ENCODE measurements around the gene DQX1. TPM values are rescaled to one million over a fixed set of nuclear protein-coding genes. Genes with fewer than 3 reads are reported as not detected.

The DQX1 gene
- total and polyA plus RNA-seq, 4 donors = 0.05 to 1.0 (median 0.08) TPM; not detected in 1

DNA sequence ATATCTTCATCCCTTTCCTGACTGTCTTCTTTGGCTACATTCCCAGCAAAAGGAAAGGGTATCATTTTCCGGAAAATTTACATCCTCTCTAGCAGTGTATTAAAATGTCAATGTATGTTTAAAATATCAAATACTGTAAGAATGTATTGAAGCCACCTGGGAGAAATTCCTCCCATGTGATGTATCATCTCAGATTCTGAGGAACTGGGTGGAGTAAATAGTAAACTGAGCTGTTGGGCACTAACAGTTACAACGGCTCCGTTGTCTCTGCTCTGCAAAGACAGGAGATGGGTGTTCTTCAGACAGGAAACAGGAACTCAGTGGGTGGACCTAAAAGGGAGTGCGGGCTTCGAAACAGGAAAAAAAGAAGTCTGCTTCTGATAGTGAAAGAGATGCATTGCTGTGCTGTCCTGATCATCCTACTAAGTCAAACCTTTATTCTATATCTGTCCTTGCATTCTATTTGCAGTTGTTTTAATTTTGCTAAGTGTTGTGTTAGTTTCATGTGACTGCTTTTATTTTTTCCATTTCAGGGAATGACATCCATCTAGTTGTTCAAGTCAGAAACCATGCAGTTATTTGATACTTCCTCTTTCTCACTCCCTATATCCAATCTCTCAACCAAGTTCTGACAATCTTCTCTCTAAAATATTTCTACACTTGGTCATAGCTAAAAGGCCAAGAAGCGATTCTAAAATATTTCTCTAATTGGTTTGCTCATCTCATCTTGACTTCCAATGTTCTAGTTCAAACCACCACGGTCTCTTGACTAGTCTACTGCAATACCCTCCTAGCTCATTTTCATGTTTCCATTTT lies 47.9 kb upstream of the DQX1 start:
- WGBS = 56% methylated on average over 7 of the region's 7 CpGs
- DNase-seq (ENCODE audit: low spot score) = no peak
- TF ChIP-seq, protein P1, sequence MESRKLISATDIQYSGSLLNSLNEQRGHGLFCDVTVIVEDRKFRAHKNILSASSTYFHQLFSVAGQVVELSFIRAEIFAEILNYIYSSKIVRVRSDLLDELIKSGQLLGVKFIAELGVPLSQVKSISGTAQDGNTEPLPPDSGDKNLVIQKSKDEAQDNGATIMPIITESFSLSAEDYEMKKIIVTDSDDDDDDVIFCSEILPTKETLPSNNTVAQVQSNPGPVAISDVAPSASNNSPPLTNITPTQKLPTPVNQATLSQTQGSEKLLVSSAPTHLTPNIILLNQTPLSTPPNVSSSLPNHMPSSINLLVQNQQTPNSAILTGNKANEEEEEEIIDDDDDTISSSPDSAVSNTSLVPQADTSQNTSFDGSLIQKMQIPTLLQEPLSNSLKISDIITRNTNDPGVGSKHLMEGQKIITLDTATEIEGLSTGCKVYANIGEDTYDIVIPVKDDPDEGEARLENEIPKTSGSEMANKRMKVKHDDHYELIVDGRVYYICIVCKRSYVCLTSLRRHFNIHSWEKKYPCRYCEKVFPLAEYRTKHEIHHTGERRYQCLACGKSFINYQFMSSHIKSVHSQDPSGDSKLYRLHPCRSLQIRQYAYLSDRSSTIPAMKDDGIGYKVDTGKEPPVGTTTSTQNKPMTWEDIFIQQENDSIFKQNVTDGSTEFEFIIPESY (IDR thresholded peaks at IDR 0.05) = no peak
- TF ChIP-seq SP1 (IDR thresholded peaks at IDR 0.05) = no peak
- TF ChIP-seq JUND (IDR thresholded peaks at IDR 0.05) = no peak
- no peak for TF ChIP-seq YY1 (IDR thresholded peaks at IDR 0.05)
- TF ChIP-seq FOXA1 (IDR thresholded peaks at IDR 0.05) = no peak
- TF ChIP-seq, protein P2, sequence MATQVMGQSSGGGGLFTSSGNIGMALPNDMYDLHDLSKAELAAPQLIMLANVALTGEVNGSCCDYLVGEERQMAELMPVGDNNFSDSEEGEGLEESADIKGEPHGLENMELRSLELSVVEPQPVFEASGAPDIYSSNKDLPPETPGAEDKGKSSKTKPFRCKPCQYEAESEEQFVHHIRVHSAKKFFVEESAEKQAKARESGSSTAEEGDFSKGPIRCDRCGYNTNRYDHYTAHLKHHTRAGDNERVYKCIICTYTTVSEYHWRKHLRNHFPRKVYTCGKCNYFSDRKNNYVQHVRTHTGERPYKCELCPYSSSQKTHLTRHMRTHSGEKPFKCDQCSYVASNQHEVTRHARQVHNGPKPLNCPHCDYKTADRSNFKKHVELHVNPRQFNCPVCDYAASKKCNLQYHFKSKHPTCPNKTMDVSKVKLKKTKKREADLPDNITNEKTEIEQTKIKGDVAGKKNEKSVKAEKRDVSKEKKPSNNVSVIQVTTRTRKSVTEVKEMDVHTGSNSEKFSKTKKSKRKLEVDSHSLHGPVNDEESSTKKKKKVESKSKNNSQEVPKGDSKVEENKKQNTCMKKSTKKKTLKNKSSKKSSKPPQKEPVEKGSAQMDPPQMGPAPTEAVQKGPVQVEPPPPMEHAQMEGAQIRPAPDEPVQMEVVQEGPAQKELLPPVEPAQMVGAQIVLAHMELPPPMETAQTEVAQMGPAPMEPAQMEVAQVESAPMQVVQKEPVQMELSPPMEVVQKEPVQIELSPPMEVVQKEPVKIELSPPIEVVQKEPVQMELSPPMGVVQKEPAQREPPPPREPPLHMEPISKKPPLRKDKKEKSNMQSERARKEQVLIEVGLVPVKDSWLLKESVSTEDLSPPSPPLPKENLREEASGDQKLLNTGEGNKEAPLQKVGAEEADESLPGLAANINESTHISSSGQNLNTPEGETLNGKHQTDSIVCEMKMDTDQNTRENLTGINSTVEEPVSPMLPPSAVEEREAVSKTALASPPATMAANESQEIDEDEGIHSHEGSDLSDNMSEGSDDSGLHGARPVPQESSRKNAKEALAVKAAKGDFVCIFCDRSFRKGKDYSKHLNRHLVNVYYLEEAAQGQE (IDR thresholded peaks at IDR 0.05) = no peak
- TF ChIP-seq, protein P3, sequence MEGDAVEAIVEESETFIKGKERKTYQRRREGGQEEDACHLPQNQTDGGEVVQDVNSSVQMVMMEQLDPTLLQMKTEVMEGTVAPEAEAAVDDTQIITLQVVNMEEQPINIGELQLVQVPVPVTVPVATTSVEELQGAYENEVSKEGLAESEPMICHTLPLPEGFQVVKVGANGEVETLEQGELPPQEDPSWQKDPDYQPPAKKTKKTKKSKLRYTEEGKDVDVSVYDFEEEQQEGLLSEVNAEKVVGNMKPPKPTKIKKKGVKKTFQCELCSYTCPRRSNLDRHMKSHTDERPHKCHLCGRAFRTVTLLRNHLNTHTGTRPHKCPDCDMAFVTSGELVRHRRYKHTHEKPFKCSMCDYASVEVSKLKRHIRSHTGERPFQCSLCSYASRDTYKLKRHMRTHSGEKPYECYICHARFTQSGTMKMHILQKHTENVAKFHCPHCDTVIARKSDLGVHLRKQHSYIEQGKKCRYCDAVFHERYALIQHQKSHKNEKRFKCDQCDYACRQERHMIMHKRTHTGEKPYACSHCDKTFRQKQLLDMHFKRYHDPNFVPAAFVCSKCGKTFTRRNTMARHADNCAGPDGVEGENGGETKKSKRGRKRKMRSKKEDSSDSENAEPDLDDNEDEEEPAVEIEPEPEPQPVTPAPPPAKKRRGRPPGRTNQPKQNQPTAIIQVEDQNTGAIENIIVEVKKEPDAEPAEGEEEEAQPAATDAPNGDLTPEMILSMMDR (IDR thresholded peaks at IDR 0.05; ENCODE audit: low read depth, low read length, missing input control) = no peak
- TF ChIP-seq FOXA2 (IDR thresholded peaks at IDR 0.05) = no peak
- TF ChIP-seq NR2F2 (IDR thresholded peaks at IDR 0.05) = no peak
- TF ChIP-seq, protein P4, sequence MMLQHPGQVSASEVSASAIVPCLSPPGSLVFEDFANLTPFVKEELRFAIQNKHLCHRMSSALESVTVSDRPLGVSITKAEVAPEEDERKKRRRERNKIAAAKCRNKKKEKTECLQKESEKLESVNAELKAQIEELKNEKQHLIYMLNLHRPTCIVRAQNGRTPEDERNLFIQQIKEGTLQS (IDR thresholded peaks at IDR 0.05) = no peak
- TF ChIP-seq TAF1 (conservative IDR thresholded peaks at IDR 0.05) = no peak
- TF ChIP-seq HNF4A (conservative IDR thresholded peaks at IDR 0.05) = no peak
- Histone ChIP-seq H3K27ac (ENCODE audit: low read depth in 1 of 2, low read length in 2 of 2) (no peak overlapping the region), H3K9ac (ENCODE audit: low read depth in 1 of 2, low read length in 2 of 2) (peak overlapping the region in 1 of 2 donors; percentile 22), H3K4me3 (ENCODE audit: low read depth in 1 of 3, low read length in 3 of 3) (no peak overlapping the region), H3K4me1 (ENCODE audit: control insufficient read depth in 4 of 4, insufficient read depth in 4 of 4, low read length in 3 of 4) (no peaks in the 10 kb centered on the region), H3K36me3 (ENCODE audit: control insufficient read depth in 4 of 4, insufficient read depth in 3 of 4, low read depth in 1 of 4, low read length in 3 of 4) (no peaks in the 10 kb centered on the region), H3K27me3 (ENCODE audit: control insufficient read depth in 4 of 4, insufficient read depth in 4 of 4, low read length in 3 of 4) (peaks cover 0 to 3% (median 0%) of the 10 kb centered on the region in 4 donors), H3K9me3 (ENCODE audit: control insufficient read depth in 4 of 4, low read length in 3 of 4) (no peaks in the 10 kb centered on the region)

DNA sequence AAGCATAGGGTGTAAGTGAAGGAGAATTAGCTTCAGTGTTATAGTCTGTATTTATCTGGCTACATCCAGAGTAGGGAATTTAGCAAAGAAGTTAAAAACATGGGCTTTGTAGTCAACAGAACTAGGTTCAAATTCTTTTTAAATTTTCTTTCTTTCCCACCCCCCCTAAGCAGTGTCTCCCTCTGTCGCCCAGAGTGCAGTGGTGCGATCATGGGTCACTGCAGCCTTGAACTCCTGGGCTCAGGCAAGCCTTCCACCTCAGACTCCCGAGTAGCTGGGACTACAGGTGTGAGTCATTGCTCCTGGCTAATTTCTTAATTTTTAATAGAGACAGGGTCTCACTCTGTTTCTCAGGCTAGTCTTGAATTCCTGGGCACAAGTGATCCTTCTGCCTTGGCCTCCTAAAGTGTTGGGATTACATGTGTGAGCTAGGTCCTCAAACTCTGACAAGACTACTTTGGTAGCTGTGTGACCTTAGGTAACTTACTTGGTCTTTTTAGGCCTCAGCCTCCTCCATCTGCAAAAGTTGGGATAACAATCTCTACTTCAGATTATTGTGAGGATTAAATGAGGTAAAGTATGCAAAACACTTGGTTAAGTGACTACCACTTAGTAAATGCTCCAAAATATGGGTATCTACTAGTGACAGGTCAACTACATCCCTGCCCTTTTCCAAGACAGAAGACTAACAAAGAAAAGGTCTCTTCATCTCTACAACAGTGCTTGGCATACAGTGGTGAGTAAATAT lies 46.3 kb upstream of the DQX1 start:
- DNase-seq (ENCODE audit: low spot score) = no peak
- Histone ChIP-seq H3K9me3 (ENCODE audit: control insufficient read depth in 4 of 4, low read length in 3 of 4) (no peaks in the 10 kb centered on the region), H3K27me3 (ENCODE audit: control insufficient read depth in 4 of 4, insufficient read depth in 4 of 4, low read length in 3 of 4) (peaks cover 0 to 3% (median 0%) of the 10 kb centered on the region in 4 donors), H3K4me1 (ENCODE audit: control insufficient read depth in 4 of 4, insufficient read depth in 4 of 4, low read length in 3 of 4) (no peaks in the 10 kb centered on the region), H3K36me3 (ENCODE audit: control insufficient read depth in 4 of 4, insufficient read depth in 3 of 4, low read depth in 1 of 4, low read length in 3 of 4) (no peaks in the 10 kb centered on the region), H3K4me3 (ENCODE audit: low read depth in 1 of 3, low read length in 3 of 3) (no peak overlapping the region), H3K9ac (ENCODE audit: low read depth in 1 of 2, low read length in 2 of 2) (no peak overlapping the region), H3K27ac (ENCODE audit: low read depth in 1 of 2, low read length in 2 of 2) (no peak overlapping the region)
- 81% methylated on average over 3 of the region's 3 CpGs for WGBS
- TF ChIP-seq TAF1 (conservative IDR thresholded peaks at IDR 0.05) (no peak), YY1 (IDR thresholded peaks at IDR 0.05) (no peak), FOXA1 (IDR thresholded peaks at IDR 0.05) (no peak), HNF4A (conservative IDR thresholded peaks at IDR 0.05) (no peak), RXRA (IDR thresholded peaks at IDR 0.05) (no peak), FOXA2 (IDR thresholded peaks at IDR 0.05) (no peak), HNF4G (IDR thresholded peaks at IDR 0.05) (no peak)
- TF ChIP-seq, protein P1 (IDR thresholded peaks at IDR 0.05) = no peak
- TF ChIP-seq, protein P3 (IDR thresholded peaks at IDR 0.05; ENCODE audit: low read depth, low read length, missing input control) = no peak

Measured in liver (tissue), 9 donors.